ENCODE results near the gene KLHL3.

DNA sequence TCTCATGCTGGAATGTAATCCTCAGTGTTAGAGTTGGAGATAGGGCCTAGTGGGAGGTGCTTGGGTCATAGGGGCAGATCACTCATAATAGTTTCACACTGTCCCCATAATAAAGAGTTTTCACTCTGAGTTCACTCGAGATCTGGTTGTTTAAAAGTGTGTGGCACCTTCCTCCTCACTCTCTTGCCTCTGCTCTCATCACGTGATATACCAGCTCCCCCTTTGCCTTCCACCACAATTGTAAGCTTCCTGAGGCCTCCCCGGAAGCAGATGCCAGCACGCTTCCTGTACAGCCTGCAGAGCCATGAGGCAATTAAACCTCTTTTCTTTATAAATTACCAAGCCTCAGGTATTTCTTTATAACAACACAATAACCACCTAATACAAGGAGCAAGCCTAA is 3.8 kb upstream of the KLHL3 start:
- TF ChIP-seq, protein P1, sequence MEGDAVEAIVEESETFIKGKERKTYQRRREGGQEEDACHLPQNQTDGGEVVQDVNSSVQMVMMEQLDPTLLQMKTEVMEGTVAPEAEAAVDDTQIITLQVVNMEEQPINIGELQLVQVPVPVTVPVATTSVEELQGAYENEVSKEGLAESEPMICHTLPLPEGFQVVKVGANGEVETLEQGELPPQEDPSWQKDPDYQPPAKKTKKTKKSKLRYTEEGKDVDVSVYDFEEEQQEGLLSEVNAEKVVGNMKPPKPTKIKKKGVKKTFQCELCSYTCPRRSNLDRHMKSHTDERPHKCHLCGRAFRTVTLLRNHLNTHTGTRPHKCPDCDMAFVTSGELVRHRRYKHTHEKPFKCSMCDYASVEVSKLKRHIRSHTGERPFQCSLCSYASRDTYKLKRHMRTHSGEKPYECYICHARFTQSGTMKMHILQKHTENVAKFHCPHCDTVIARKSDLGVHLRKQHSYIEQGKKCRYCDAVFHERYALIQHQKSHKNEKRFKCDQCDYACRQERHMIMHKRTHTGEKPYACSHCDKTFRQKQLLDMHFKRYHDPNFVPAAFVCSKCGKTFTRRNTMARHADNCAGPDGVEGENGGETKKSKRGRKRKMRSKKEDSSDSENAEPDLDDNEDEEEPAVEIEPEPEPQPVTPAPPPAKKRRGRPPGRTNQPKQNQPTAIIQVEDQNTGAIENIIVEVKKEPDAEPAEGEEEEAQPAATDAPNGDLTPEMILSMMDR (IDR thresholded peaks at IDR 0.05 in 4 of 5, conservative IDR thresholded peaks at IDR 0.05 in 1 of 5) = no peak
- TF ChIP-seq POLR2A (IDR thresholded peaks at IDR 0.05) = no peak
